Peyer's patch (tissue), 4 donors: Measurements from ENCODE around the gene NCOA7.

Experiments used
- CTCF ChIP-seq, 6 experiments: fragments of 450-650 bp in 4 of 6; fragments of 200-600 bp in 2 of 6; sonication (generic) in 1 of 6; IDR thresholded peaks; one replicate each; pipeline ENCODE4 v1.5.1; 2017 to 2019; ENCODE audit warnings: antibody characterized with exemption in 6 of 6, mild to moderate bottlenecking in 3 of 6, moderate library complexity in 1 of 6
- POLR2A ChIP-seq, 2 donors: fragments of 450-650 bp; IDR thresholded peaks; one replicate each; pipeline ENCODE4 v1.5.1; 2017; ENCODE audit warnings: antibody characterized with exemption in 2 of 2, mild to moderate bottlenecking in 2 of 2, moderate library complexity in 2 of 2

DNA sequence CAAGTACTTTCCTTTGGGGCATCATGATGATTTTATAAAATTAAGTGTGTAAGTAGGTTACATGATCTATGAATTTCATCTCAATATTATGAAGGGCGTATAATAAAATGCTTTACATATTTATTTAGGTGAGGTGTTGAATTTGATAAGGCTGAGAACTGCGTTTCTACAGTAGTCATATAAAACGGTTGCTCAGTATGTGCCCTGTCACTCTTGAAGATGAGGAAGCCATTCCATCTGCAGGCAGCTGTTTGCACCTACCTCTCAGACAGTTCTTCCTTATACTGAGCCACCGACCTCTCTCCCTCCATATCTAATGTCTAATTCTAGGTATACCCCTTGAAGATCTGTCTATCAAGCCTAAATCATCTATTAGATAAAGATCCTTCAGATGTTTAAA, 16.1 kb downstream of the NCOA7 start:
- TF ChIP-seq CTCF (IDR thresholded peaks at IDR 0.05) (no peak), POLR2A (IDR thresholded peaks at IDR 0.05) (no peak)
